Measurements from ENCODE around the gene USF3.

Gene USF3

GRCh38 chr3:113690482-113690881 is 6.0 kb downstream of the USF3 start:
- no peak overlapping the region for H3K4me3 ChIP-seq
- no peak for DNase-seq (ENCODE audit: low read depth, low spot score)
- H3K27ac ChIP-seq, result no peak overlapping the region
- H3K9ac ChIP-seq (ENCODE audit: insufficient read length), result no peak overlapping the region
- no peaks in the 10 kb centered on the region for H3K9me3 ChIP-seq (ENCODE audit: low read depth, low read length)
- H3K36me3 ChIP-seq (ENCODE audit: insufficient read depth, low read length), result no peaks in the 10 kb centered on the region
- TF ChIP-seq POLR2AphosphoS5 (IDR thresholded peaks at IDR 0.05; ENCODE audit: borderline replicate concordance, low read depth, low read length) (no peak), FOXP2 (optimal IDR thresholded peaks at IDR 0.05; ENCODE audit: control extremely low read depth, extremely low read length, insufficient read depth) (no peak), EZH2 (IDR thresholded peaks at IDR 0.05) (no peak)

- Histone ChIP-seq H3K27ac (no peak overlapping the region), H3K9me3 (ENCODE audit: low read depth, low read length) (no peaks in the 10 kb centered on the region), H3K4me3 (no peak overlapping the region), H3K9ac (ENCODE audit: insufficient read length) (no peak overlapping the region), H3K36me3 (ENCODE audit: insufficient read depth, low read length) (no peaks in the 10 kb centered on the region)
- TF ChIP-seq FOXP2 (optimal IDR thresholded peaks at IDR 0.05; ENCODE audit: control extremely low read depth, extremely low read length, insufficient read depth) (no peak), EZH2 (IDR thresholded peaks at IDR 0.05) (no peak), POLR2AphosphoS5 (IDR thresholded peaks at IDR 0.05; ENCODE audit: borderline replicate concordance, low read depth, low read length) (no peak)
- DNase-seq (ENCODE audit: low read depth, low spot score), result no peak
Observed at GRCh38 chr3:113685956-113686721, 10.3 kb downstream of the USF3 start.

- Histone ChIP-seq H3K27ac (no peak overlapping the region), H3K9ac (ENCODE audit: insufficient read length) (no peak overlapping the region), H3K9me3 (ENCODE audit: low read depth, low read length) (no peaks in the 10 kb centered on the region), H3K4me3 (no peak overlapping the region), H3K36me3 (ENCODE audit: insufficient read depth, low read length) (no peaks in the 10 kb centered on the region)
- no peak for TF ChIP-seq FOXP2 (optimal IDR thresholded peaks at IDR 0.05; ENCODE audit: control extremely low read depth, extremely low read length, insufficient read depth)
- TF ChIP-seq POLR2AphosphoS5 (IDR thresholded peaks at IDR 0.05; ENCODE audit: borderline replicate concordance, low read depth, low read length), result no peak
- TF ChIP-seq EZH2 (IDR thresholded peaks at IDR 0.05), result no peak
- DNase-seq (ENCODE audit: low read depth, low spot score), result no peak
Observed at GRCh38 chr3:113685124-113685523, 11.3 kb downstream of the USF3 start.

GRCh38 chr3:113684271-113684819 is 12.1 kb downstream of the USF3 start:
- Histone ChIP-seq H3K9ac (ENCODE audit: insufficient read length) (no peak overlapping the region), H3K9me3 (ENCODE audit: low read depth, low read length) (no peaks in the 10 kb centered on the region), H3K4me3 (no peak overlapping the region), H3K36me3 (ENCODE audit: insufficient read depth, low read length) (no peaks in the 10 kb centered on the region), H3K27ac (no peak overlapping the region)
- no peak for DNase-seq (ENCODE audit: low read depth, low spot score)
- TF ChIP-seq POLR2AphosphoS5 (IDR thresholded peaks at IDR 0.05; ENCODE audit: borderline replicate concordance, low read depth, low read length) (no peak), FOXP2 (optimal IDR thresholded peaks at IDR 0.05; ENCODE audit: control extremely low read depth, extremely low read length, insufficient read depth) (no peak), EZH2 (IDR thresholded peaks at IDR 0.05) (no peak)

- Histone ChIP-seq H3K27ac (no peak overlapping the region), H3K9me3 (ENCODE audit: low read depth, low read length) (no peaks in the 10 kb centered on the region), H3K4me3 (no peak overlapping the region), H3K9ac (ENCODE audit: insufficient read length) (no peak overlapping the region), H3K36me3 (ENCODE audit: insufficient read depth, low read length) (no peaks in the 10 kb centered on the region)
- no peak for TF ChIP-seq POLR2AphosphoS5 (IDR thresholded peaks at IDR 0.05; ENCODE audit: borderline replicate concordance, low read depth, low read length)
- no peak for TF ChIP-seq FOXP2 (optimal IDR thresholded peaks at IDR 0.05; ENCODE audit: control extremely low read depth, extremely low read length, insufficient read depth)
- TF ChIP-seq EZH2 (IDR thresholded peaks at IDR 0.05), result no peak
- DNase-seq (ENCODE audit: low read depth, low spot score), result no peak
Observed at GRCh38 chr3:113678773-113679172, 17.7 kb downstream of the USF3 start.

GRCh38 chr3:113677737-113678136 is 18.7 kb downstream of the USF3 start:
- DNase-seq (ENCODE audit: low read depth, low spot score), result no peak
- TF ChIP-seq EZH2 (IDR thresholded peaks at IDR 0.05), result no peak
- TF ChIP-seq POLR2AphosphoS5 (IDR thresholded peaks at IDR 0.05; ENCODE audit: borderline replicate concordance, low read depth, low read length), result no peak
- TF ChIP-seq FOXP2 (optimal IDR thresholded peaks at IDR 0.05; ENCODE audit: control extremely low read depth, extremely low read length, insufficient read depth), result no peak
- Histone ChIP-seq H3K9me3 (ENCODE audit: low read depth, low read length) (no peaks in the 10 kb centered on the region), H3K4me3 (no peak overlapping the region), H3K36me3 (ENCODE audit: insufficient read depth, low read length) (no peaks in the 10 kb centered on the region), H3K27ac (no peak overlapping the region), H3K9ac (ENCODE audit: insufficient read length) (no peak overlapping the region)

GRCh38 chr3:113676261-113676660 is 20.2 kb downstream of the USF3 start:
- no peaks in the 10 kb centered on the region for H3K9me3 ChIP-seq (ENCODE audit: low read depth, low read length)
- no peak for TF ChIP-seq EZH2 (IDR thresholded peaks at IDR 0.05)
- TF ChIP-seq POLR2AphosphoS5 (IDR thresholded peaks at IDR 0.05; ENCODE audit: borderline replicate concordance, low read depth, low read length), result no peak
- TF ChIP-seq FOXP2 (optimal IDR thresholded peaks at IDR 0.05; ENCODE audit: control extremely low read depth, extremely low read length, insufficient read depth), result no peak
- H3K4me3 ChIP-seq, result no peak overlapping the region
- H3K36me3 ChIP-seq (ENCODE audit: insufficient read depth, low read length), result no peaks in the 10 kb centered on the region
- no peak for DNase-seq (ENCODE audit: low read depth, low spot score)
- no peak overlapping the region for H3K9ac ChIP-seq (ENCODE audit: insufficient read length)
- no peak overlapping the region for H3K27ac ChIP-seq

- Histone ChIP-seq H3K9me3 (ENCODE audit: low read depth, low read length) (no peaks in the 10 kb centered on the region), H3K27ac (no peak overlapping the region), H3K4me3 (no peak overlapping the region), H3K9ac (ENCODE audit: insufficient read length) (no peak overlapping the region), H3K36me3 (ENCODE audit: insufficient read depth, low read length) (no peaks in the 10 kb centered on the region)
- no peak for DNase-seq (ENCODE audit: low read depth, low spot score)
- TF ChIP-seq FOXP2 (optimal IDR thresholded peaks at IDR 0.05; ENCODE audit: control extremely low read depth, extremely low read length, insufficient read depth), result no peak
Observed at GRCh38 chr3:113673593-113673992, 22.8 kb downstream of the USF3 start.

All from SK-N-MC (cell line).